IMR-90 (cell line): Measurements from ENCODE around the gene RUNDC3A. TPM values are rescaled to one million over a fixed set of nuclear protein-coding genes. Genes with fewer than 3 reads are reported as not detected.

ENCODE experiments used
- ATAC-seq: fragments of 200-7000 bp; cut with Tn5 transposase; 2 replicates; pipeline ENCODE4 v1.9.1; 2020; ENCODE audit warnings: low read depth, mild to moderate bottlenecking, moderate library complexity
- BruUV-seq: library from RNA; stranded (reverse); fragments of 400-500 nt; replicated peaks from 2 replicates; lab custom pipeline; 2021; lab: Mats Ljungman, UMichigan
- CTCF ChIA-PET: fragments of 300-600 bp; formaldehyde crosslinking; extraction: SDS; loops from one replicate; lab custom pipeline; 2021; ENCODE audit warnings: antibody characterized with exemption; lab: Yijun Ruan, JAX
- POLR2A ChIA-PET: fragments of 300-600 bp; sonication (Branson Sonifier 250); formaldehyde crosslinking; loops from one replicate; lab custom pipeline; 2022; ENCODE audit warnings: antibody characterized with exemption; ENCODE audit not compliant: unreplicated experiment; lab: Charles Lee
- DNase-seq: peaks from one replicate; pipeline ENCODE4 v3.0.0; 2013
- H2AFZ ChIP-seq: replicated peaks from 2 replicates; pipeline ENCODE3; 2013; ENCODE audit warnings: low read length, mild to moderate bottlenecking; ENCODE audit not compliant: poor library complexity
- H2AK5ac ChIP-seq: 2 replicates; pipeline ENCODE4 v1.6.1; 2013; ENCODE audit warnings: low read depth, low read length, inconsistent platforms
- H2AK9ac ChIP-seq: replicated peaks from 2 replicates; pipeline ENCODE3; 2013; ENCODE audit warnings: mild to moderate bottlenecking, low read depth, low read length, moderate library complexity; ENCODE audit not compliant: poor library complexity
- H2BK120ac ChIP-seq: 2 replicates; pipeline ENCODE4 v1.6.1; 2013; ENCODE audit warnings: low read depth, low read length, inconsistent platforms
- H2BK15ac ChIP-seq: 3 replicates; pipeline ENCODE4 v1.6.1; 2013; ENCODE audit warnings: low read depth, low read length, inconsistent platforms
- H2BK20ac ChIP-seq: 2 replicates; pipeline ENCODE4 v1.6.1; 2013; ENCODE audit warnings: low read depth, mild to moderate bottlenecking, inconsistent platforms, low read length, moderate library complexity
- H2BK5ac ChIP-seq: 2 replicates; pipeline ENCODE4 v1.6.1; 2013; ENCODE audit warnings: mild to moderate bottlenecking, low read depth, low read length, inconsistent platforms; ENCODE audit not compliant: poor library complexity, severe bottlenecking
- H3K14ac ChIP-seq: replicated peaks from 2 replicates; pipeline ENCODE4 v1.6.1; 2013; ENCODE audit warnings: low read depth, low read length, inconsistent platforms
- H3K18ac ChIP-seq: 2 replicates; pipeline ENCODE4 v1.6.1; 2013; ENCODE audit warnings: low read depth, low read length, control low read depth
- H3K23ac ChIP-seq: 2 replicates; pipeline ENCODE4 v1.6.1; 2013; ENCODE audit warnings: low read depth, low read length, inconsistent platforms
- H3K27ac ChIP-seq: 2 replicates; pipeline ENCODE4 v1.5.1; 2013; ENCODE audit warnings: mild to moderate bottlenecking, control low read depth, low read length; ENCODE audit not compliant: insufficient read depth
- H3K27me3 ChIP-seq: 2 replicates; pipeline ENCODE4 v1.6.1; 2013; ENCODE audit warnings: low read length; ENCODE audit not compliant: control insufficient read depth, insufficient read depth
- H3K36me3 ChIP-seq: 2 replicates; pipeline ENCODE4 v1.6.1; 2013; ENCODE audit warnings: low read length, mixed read lengths; ENCODE audit not compliant: control insufficient read depth, insufficient read depth
- H3K4ac ChIP-seq: 2 replicates; pipeline ENCODE4 v1.6.1; 2013; ENCODE audit warnings: low read depth, low read length, inconsistent platforms
- H3K4me1 ChIP-seq: 2 replicates; pipeline ENCODE4 v1.6.1; 2013; ENCODE audit warnings: low read length, mixed read lengths; ENCODE audit not compliant: control insufficient read depth, insufficient read depth
- H3K4me2 ChIP-seq: 2 replicates; pipeline ENCODE4 v1.6.1; 2013; ENCODE audit warnings: low read depth, mild to moderate bottlenecking, control low read depth, low read length, moderate library complexity
- H3K4me3 ChIP-seq: 2 replicates; pipeline ENCODE4 v1.5.1; 2013; ENCODE audit warnings: low read depth, mild to moderate bottlenecking, control low read depth, low read length, moderate library complexity; ENCODE audit not compliant: insufficient read depth
- H3K56ac ChIP-seq: 2 replicates; pipeline ENCODE4 v1.6.1; 2013; ENCODE audit warnings: low read length, inconsistent platforms; ENCODE audit not compliant: insufficient read depth; ENCODE audit errors: extremely low read depth
- H3K79me1 ChIP-seq, 2 experiments: 2 replicates each; pipeline ENCODE4 v1.6.1; 2013; ENCODE audit warnings: low read length in 2 of 2, inconsistent platforms in 1 of 2, low read depth in 1 of 2
- H3K9ac ChIP-seq: 2 replicates; pipeline ENCODE4 v1.6.1; 2013; ENCODE audit warnings: low read depth, low read length, control low read depth
- H3K9me1 ChIP-seq: 2 replicates; pipeline ENCODE4 v1.6.1; 2013; ENCODE audit warnings: low read length, inconsistent platforms; ENCODE audit not compliant: insufficient read depth
- H3K9me3 ChIP-seq: 2 replicates; pipeline ENCODE4 v1.6.1; 2013; ENCODE audit warnings: low read length; ENCODE audit not compliant: control insufficient read depth, insufficient read depth
- H4K20me1 ChIP-seq: 2 replicates; pipeline ENCODE4 v1.6.1; 2013; ENCODE audit warnings: low read length, inconsistent platforms; ENCODE audit not compliant: insufficient read depth
- H4K5ac ChIP-seq: 2 replicates; pipeline ENCODE4 v1.6.1; 2013; ENCODE audit warnings: mild to moderate bottlenecking, low read depth, low read length, control low read depth
- H4K8ac ChIP-seq, 2 experiments: 2 replicates each; pipeline ENCODE4 v1.6.1; 2013; ENCODE audit warnings: low read depth in 2 of 2, low read length in 2 of 2, control low read depth in 1 of 2, inconsistent platforms in 1 of 2
- H4K91ac ChIP-seq: 2 replicates; pipeline ENCODE4 v1.6.1; 2013; ENCODE audit warnings: low read depth, low read length, inconsistent platforms; ENCODE audit not compliant: insufficient read depth
- MAZ ChIP-seq: IDR thresholded peaks from 2 replicates; pipeline ENCODE4 v1.6.1; 2012; ENCODE audit warnings: low read depth, mild to moderate bottlenecking, low read length, improper control_type of control experiment, moderate library complexity, borderline replicate concordance
- WGBS, 2 experiments: methylation state at CpG; one replicate each; pipeline versions ENCODE4 v1.1.5 to v1.1.7; 2013; ENCODE audit warnings: missing lambda C conversion rate in 2 of 2; ENCODE audit not compliant: insufficient read length in 1 of 2; ENCODE audit errors: extremely low coverage in 2 of 2; 5-methylcytosine and 5-hydroxymethylcytosine counted together
- dilution Hi-C: fragments of 300-500 bp; cut with HindIII; formaldehyde crosslinking; loops from one replicate; pipeline ENCODE4 v1.14.3; 2018; ENCODE audit warnings: low sequenced_read_pairs; ENCODE audit not compliant: unreplicated experiment
- in situ Hi-C: fragments of 300-500 bp; cut with MboI; formaldehyde crosslinking; loops from 3 replicates; pipeline ENCODE4 v1.14.3; 2019; ENCODE audit warnings: low sequenced_read_pairs, inconsistent platforms, mixed read lengths
- intact Hi-C: fragments of 100-400 bp; cut with micrococcal nuclease; formaldehyde crosslinking; loops from 2 replicates; pipeline ENCODE4 v1.10.0; 2022
- polyA plus RNA-seq, 3 experiments: library from polyadenylated mRNA; depleted of rRNA; stranded (reverse); fragments of >200 nt; gene quantifications; 2 replicates each; pipeline ENCODE4 v1.2.3, GENCODE V29; 2012; ENCODE audit warnings: low replicate concordance in 1 of 3
- total RNA-seq: library from RNA; depleted of rRNA; stranded (reverse); fragments of >200 nt; gene quantifications from 2 replicates; pipeline ENCODE4 v1.2.3, GENCODE V29; 2012

RUNDC3A gene
- total and polyA plus RNA-seq, 2 of the 4 experiments (the other 2 are of a cell fraction), result under 0.01 to 0.34 TPM

DNA sequence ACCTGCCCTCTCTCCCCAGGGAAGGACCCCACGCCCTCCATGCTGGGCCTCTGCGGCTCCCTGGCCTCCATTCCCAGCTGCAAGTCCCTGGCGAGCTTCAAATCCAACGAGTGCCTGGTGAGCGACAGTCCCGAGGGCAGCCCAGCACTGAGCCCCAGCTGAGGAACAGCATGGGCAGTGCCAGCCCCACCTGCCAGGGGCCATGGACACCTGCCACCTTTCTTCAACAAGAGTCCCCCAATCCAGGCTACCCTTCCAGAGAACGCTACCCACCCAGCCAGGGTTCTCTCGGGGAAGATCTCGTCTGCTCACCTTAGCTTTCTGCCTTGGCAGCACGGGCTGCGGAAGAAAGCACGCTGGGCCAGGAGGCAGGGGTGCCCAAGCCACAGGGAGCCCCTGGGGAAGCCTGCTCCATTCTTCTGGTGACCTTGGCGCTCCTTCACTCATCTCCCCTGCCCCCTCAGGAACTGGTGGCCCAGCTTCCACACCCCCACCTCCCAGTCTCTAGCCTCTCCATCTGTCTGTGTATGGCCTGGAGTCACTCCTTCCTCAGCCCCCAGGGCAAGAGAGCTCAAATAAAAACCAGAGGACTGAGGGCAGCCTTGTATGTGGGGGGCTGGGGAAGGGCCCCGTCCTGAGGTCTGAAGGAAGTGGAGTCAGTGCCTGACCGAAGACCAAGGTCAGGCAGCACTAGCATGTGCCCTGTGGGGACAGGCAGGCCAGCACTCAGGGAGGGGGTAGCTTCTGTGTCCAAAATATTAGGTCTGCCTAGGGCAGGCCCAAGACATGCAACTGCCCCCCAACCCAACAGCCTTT lies 9.9 kb downstream of the RUNDC3A start:
- peak overlapping the region; percentile 45 for H2AK9ac ChIP-seq
- H4K5ac ChIP-seq, result no peak overlapping the region
- no peak overlapping the region for H2BK5ac ChIP-seq
- no peak overlapping the region for H3K56ac ChIP-seq
- no peak overlapping the region for H3K4ac ChIP-seq
- H3K79me1 ChIP-seq, result peaks cover 0 to 7% of the 10 kb centered on the region in 2 experiments; a peak in 3 of 4 replicates
- peaks cover 5% of the 10 kb centered on the region for H3K9me3 ChIP-seq
- BruUV-seq, result no TSS peak
- peaks cover 41% of the 10 kb centered on the region for H3K27me3 ChIP-seq
- in situ Hi-C loops, result no loop called here
- no peak overlapping the region for H3K4me2 ChIP-seq
- H4K20me1 ChIP-seq, result peaks cover 4% of the 10 kb centered on the region
- H3K14ac ChIP-seq, result no peak overlapping the region
- intact Hi-C loops, result no loop called here
- CTCF ChIA-PET, result no interaction called here
- no peak overlapping the region for H2BK120ac ChIP-seq
- no peak for TF ChIP-seq MAZ
- no peak for DNase-seq
- no peak overlapping the region for H3K4me3 ChIP-seq
- no peak overlapping the region for H3K18ac ChIP-seq
- dilution Hi-C loops, result no loop called here
- H3K27ac ChIP-seq, result no peak overlapping the region
- H3K36me3 ChIP-seq, result peaks cover 24% of the 10 kb centered on the region
- H4K91ac ChIP-seq, result no peak overlapping the region
- no peak overlapping the region for H2AFZ ChIP-seq
- H2AK5ac ChIP-seq, result no peak overlapping the region
- H4K8ac ChIP-seq, result no peak overlapping the region
- peaks cover 4% of the 10 kb centered on the region; the same call in 1 of the 2 replicates for H3K4me1 ChIP-seq
- 84% methylated on average over 6 of the region's 15 CpGs; no CpG with 5 or more reads in 1 of the 2 experiments for WGBS, 2 experiments
- no peak overlapping the region for H3K23ac ChIP-seq
- H3K9me1 ChIP-seq, result peaks cover under 1% of the 10 kb centered on the region; the same call in 1 of the 2 replicates
- no peak overlapping the region for H2BK20ac ChIP-seq
- no peak overlapping the region for H2BK15ac ChIP-seq
- no peak; the same call in 1 of the 2 replicates for ATAC-seq
- H3K9ac ChIP-seq, result no peak overlapping the region
- POLR2A ChIA-PET, result no interaction called here
